Activated B cell treated with CpG ODN at 0.5 μM for 24 hours (primary cell): ENCODE measurements around the gene ABHD5. TPM values are rescaled to one million over a fixed set of nuclear protein-coding genes. Genes with fewer than 3 reads are reported as not detected.
"Not testable (repeated sequence)": the region's sequence is repeated elsewhere in the genome, so short reads cannot be mapped to it uniquely, and the experiment has no call there.

Experiments used
- ATAC-seq: fragments of 200-7000 bp; cut with Tn5 transposase; one replicate; pipeline ENCODE4 v1.10.0; 2021; ENCODE audit warnings: low read depth, mild to moderate bottlenecking, moderate library complexity
- CTCF ChIA-PET: fragments of 350-600 bp; sonication (Branson Sonifier 250); formaldehyde crosslinking; loops from one replicate; lab custom pipeline; 2021; ENCODE audit warnings: antibody characterized with exemption; lab: Charles Lee
- POLR2A ChIA-PET: fragments of 350-600 bp; sonication (Branson Sonifier 250); formaldehyde crosslinking; loops from one replicate; lab custom pipeline; 2021; ENCODE audit warnings: antibody characterized with exemption; lab: Charles Lee
- DNase-seq: peaks from one replicate; pipeline ENCODE4 v3.0.0; 2022
- H3K27ac Mint-ChIP-seq: one replicate; pipeline ENCODE4 v1.8.0; 2020; ENCODE audit warnings: mixed read lengths
- H3K27me3 Mint-ChIP-seq: one replicate; pipeline ENCODE4 v1.8.0; 2021; ENCODE audit warnings: mixed read lengths
- H3K36me3 Mint-ChIP-seq: one replicate; pipeline ENCODE4 v1.8.0; 2021; ENCODE audit warnings: low read depth, mixed read lengths
- H3K4me1 Mint-ChIP-seq: one replicate; pipeline ENCODE4 v1.8.0; 2021; ENCODE audit warnings: mixed read lengths
- H3K4me3 Mint-ChIP-seq: one replicate; pipeline ENCODE4 v1.8.0; 2020; ENCODE audit warnings: mild to moderate bottlenecking, mixed read lengths
- H3K9me3 Mint-ChIP-seq: one replicate; pipeline ENCODE4 v1.8.0; 2020; ENCODE audit warnings: mixed read lengths
- intact Hi-C: fragments of 100-400 bp; cut with micrococcal nuclease; formaldehyde crosslinking; loops from one replicate; pipeline ENCODE4 v1.15.1; 2024
- total RNA-seq: library from RNA; stranded (reverse); gene quantifications from 2 replicates; pipeline ENCODE4 v1.2.3, GENCODE V29; 2022
- TF ChIP-seq, protein P1 (sequence below): fragments of 200-600 bp; IDR thresholded peaks from one replicate; pipeline ENCODE4 v1.8.0; 2022; ENCODE audit warnings: antibody characterized with exemption, mild to moderate bottlenecking

Gene ABHD5
- total RNA-seq, 1 donor from 2014 or later, result 6.0 TPM

DNA sequence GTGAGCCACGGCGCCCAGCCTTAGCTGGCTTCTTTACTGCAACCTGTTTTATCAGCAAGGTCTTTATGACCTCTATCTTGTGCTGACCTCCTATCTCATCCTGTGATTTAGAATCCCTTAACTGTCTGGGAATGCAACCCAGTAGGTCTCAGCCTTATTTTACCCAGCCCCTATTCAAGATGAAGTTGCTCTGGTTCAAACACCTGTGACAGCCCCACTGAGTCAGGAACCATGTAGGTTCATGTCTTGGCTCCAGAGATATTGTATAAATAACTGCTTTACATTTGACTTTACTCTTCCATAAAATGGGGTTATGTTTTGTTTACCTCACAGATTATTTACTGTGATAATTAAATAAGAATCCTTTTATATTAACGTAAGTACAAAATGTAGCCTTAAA lies 41.8 kb upstream of the ABHD5 start:
- Mint-ChIP-seq H3K9me3 (no peaks in the 10 kb centered on the region), H3K27ac (no peak overlapping the region), H3K27me3 (peaks cover 18% of the 10 kb centered on the region), H3K36me3 (no peaks in the 10 kb centered on the region), H3K4me1 (no peaks in the 10 kb centered on the region), H3K4me3 (no peak overlapping the region)
- intact Hi-C loops, result no loop called here
- DNase-seq, result no peak
- no peak for ATAC-seq
- TF ChIP-seq, protein P1, sequence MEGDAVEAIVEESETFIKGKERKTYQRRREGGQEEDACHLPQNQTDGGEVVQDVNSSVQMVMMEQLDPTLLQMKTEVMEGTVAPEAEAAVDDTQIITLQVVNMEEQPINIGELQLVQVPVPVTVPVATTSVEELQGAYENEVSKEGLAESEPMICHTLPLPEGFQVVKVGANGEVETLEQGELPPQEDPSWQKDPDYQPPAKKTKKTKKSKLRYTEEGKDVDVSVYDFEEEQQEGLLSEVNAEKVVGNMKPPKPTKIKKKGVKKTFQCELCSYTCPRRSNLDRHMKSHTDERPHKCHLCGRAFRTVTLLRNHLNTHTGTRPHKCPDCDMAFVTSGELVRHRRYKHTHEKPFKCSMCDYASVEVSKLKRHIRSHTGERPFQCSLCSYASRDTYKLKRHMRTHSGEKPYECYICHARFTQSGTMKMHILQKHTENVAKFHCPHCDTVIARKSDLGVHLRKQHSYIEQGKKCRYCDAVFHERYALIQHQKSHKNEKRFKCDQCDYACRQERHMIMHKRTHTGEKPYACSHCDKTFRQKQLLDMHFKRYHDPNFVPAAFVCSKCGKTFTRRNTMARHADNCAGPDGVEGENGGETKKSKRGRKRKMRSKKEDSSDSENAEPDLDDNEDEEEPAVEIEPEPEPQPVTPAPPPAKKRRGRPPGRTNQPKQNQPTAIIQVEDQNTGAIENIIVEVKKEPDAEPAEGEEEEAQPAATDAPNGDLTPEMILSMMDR, result no peak
- ChIA-PET CTCF (no interaction called here), POLR2A (no interaction called here)

DNA sequence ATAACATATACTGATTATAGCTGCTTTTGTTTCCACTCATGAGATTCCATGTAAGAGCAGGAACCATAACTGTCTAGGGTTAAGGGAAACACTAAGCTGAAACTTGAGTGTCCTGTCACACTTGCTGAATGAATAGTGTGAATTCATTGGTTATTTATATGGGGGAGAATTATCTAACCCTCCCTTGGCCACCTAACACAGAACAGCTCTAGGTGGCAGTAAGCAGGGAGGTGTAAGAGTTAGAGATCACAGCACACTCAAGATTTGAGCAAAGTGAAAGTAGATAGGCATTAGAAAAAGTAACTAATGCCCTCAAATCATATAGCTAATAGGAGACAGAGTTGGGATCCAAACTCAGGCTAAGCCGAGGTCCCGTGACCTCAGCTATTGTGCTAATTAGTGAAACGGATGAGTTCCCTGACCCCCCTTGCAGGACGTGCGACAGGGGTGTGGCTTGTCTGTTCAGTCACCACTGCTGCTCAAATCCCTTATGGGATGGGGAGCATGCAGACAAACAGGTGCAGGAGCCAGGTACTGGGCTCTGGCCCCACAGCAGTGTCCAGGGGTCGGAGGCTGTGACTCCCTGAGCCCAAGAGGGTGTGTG lies 41.3 kb upstream of the ABHD5 start:
- no peak overlapping the region for H3K4me3 Mint-ChIP-seq
- intact Hi-C loops, result no loop called here
- TF ChIP-seq, protein P1, result no peak
- ATAC-seq (no peak), DNase-seq (no peak)
- H3K9me3 Mint-ChIP-seq, result no peaks in the 10 kb centered on the region
- H3K4me1 Mint-ChIP-seq, result no peaks in the 10 kb centered on the region
- H3K27me3 Mint-ChIP-seq, result peaks cover 15% of the 10 kb centered on the region
- H3K36me3 Mint-ChIP-seq, result no peaks in the 10 kb centered on the region
- CTCF ChIA-PET, result no interaction called here
- no peak overlapping the region for H3K27ac Mint-ChIP-seq
- POLR2A ChIA-PET, result no interaction called here

GRCh38 chr3:43650345-43650744 lies 40.4 kb upstream of the ABHD5 start:
- Mint-ChIP-seq H3K4me3 (no peak overlapping the region), H3K27me3 (peaks cover 15% of the 10 kb centered on the region), H3K36me3 (no peaks in the 10 kb centered on the region), H3K27ac (no peak overlapping the region), H3K9me3 (no peaks in the 10 kb centered on the region), H3K4me1 (no peaks in the 10 kb centered on the region)
- intact Hi-C loops, result no loop called here
- TF ChIP-seq, protein P1, result no peak
- ChIA-PET CTCF (no interaction called here), POLR2A (no interaction called here)
- DNase-seq (no peak), ATAC-seq (no peak)

DNA sequence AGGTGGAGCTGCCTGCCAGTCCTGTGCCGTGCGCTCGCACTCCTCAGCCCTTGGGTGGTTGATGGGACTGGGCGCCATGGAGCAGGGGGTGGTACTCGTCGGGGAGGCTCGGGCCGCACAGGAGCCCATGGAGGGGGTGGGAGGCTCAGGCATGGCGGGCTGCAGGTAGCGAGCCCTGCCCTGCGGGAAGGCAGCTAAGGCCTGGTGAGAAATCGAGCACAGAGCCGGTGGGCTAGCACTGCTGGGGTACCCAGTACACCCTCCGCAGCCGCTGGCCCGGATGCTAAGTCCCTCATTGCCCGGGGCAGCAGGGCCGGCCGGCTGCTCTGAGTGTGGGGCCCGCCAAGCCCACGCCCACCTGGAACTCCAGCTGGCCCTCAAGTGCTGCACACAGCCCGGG lies 34.3 kb upstream of the ABHD5 start:
- H3K36me3 Mint-ChIP-seq, H3K27me3 Mint-ChIP-seq, H3K9me3 Mint-ChIP-seq, POLR2A ChIA-PET, ATAC-seq, H3K4me3 Mint-ChIP-seq, intact Hi-C loops, H3K27ac Mint-ChIP-seq, CTCF ChIA-PET, H3K4me1 Mint-ChIP-seq, DNase-seq: not testable (repeated sequence)

- Mint-ChIP-seq H3K36me3 (no peaks in the 10 kb centered on the region), H3K4me1 (no peaks in the 10 kb centered on the region), H3K4me3 (no peak overlapping the region), H3K9me3 (peaks cover 2% of the 10 kb centered on the region), H3K27ac (no peak overlapping the region), H3K27me3 (peaks cover 6% of the 10 kb centered on the region)
- intact Hi-C loops, result no loop called here
- ATAC-seq (no peak), DNase-seq (no peak)
- TF ChIP-seq, protein P1, result no peak
- CTCF ChIA-PET, result no interaction called here
- POLR2A ChIA-PET, result no interaction called here
Observed at GRCh38 chr3:43659250-43659880, 31.4 kb upstream of the ABHD5 start.

- H3K4me1 Mint-ChIP-seq, ATAC-seq, H3K36me3 Mint-ChIP-seq, POLR2A ChIA-PET, intact Hi-C loops, H3K4me3 Mint-ChIP-seq, CTCF ChIA-PET, DNase-seq, H3K27me3 Mint-ChIP-seq, H3K27ac Mint-ChIP-seq, H3K9me3 Mint-ChIP-seq: not testable (repeated sequence)
Observed at GRCh38 chr3:43661376-43661775, 29.4 kb upstream of the ABHD5 start.

- CTCF ChIA-PET, ATAC-seq, H3K9me3 Mint-ChIP-seq, intact Hi-C loops, H3K4me1 Mint-ChIP-seq, H3K36me3 Mint-ChIP-seq, H3K4me3 Mint-ChIP-seq, DNase-seq, H3K27ac Mint-ChIP-seq, POLR2A ChIA-PET: not testable (repeated sequence)
- H3K27me3 Mint-ChIP-seq, result peaks cover 16% of the 10 kb centered on the region
Observed at GRCh38 chr3:43665011-43665410, 25.7 kb upstream of the ABHD5 start.
